Endothelial cell of umbilical vein (primary cell): ENCODE results near the gene WSB1. TPM values are rescaled to one million over a fixed set of nuclear protein-coding genes. Genes with fewer than 3 reads are reported as not detected.

ENCODE experiments used
- BruUV-seq: library from RNA; stranded (reverse); fragments of 400-500 nt; replicated peaks from 2 replicates; lab custom pipeline; 2021; lab: Mats Ljungman, UMichigan
- CTCF ChIA-PET: fragments of 300-600, 350-600 bp; sonication (Branson Sonifier 250); formaldehyde crosslinking; loops from one replicate; lab custom pipeline; 2021; ENCODE audit warnings: antibody characterized with exemption, inconsistent platforms; lab: Charles Lee
- POLR2A ChIA-PET: fragments of 300-600, 350-600 bp; sonication (Branson Sonifier 250); formaldehyde crosslinking; loops from one replicate; lab custom pipeline; 2021; ENCODE audit warnings: antibody characterized with exemption, inconsistent platforms; lab: Charles Lee
- DNase-seq: peaks from one replicate; pipeline ENCODE4 v3.0.0-alpha.2; 2011; ENCODE audit warnings: low read depth, low spot score
- FAIRE-seq: peaks from 2 replicates; lab custom pipeline; 2011; peaks lifted over from hg19 to GRCh38; lab: Jason Lieb, UNC
- H2AFZ ChIP-seq: 2 replicates; pipeline ENCODE4 v1.6.0; 2012; ENCODE audit warnings: low read depth, low read length, control low read depth, inconsistent platforms
- H3K27ac ChIP-seq: 2 replicates; pipeline ENCODE4 v1.5.1; 2011; ENCODE audit warnings: low read depth, mild to moderate bottlenecking, control low read depth, low read length, moderate library complexity; ENCODE audit not compliant: insufficient read depth
- H3K27me3 ChIP-seq, 2 experiments: 2 replicates each; pipeline versions ENCODE4 v1.6.0 to v1.6.1; 2011; ENCODE audit warnings: low read length in 2 of 2, mixed read lengths in 1 of 2; ENCODE audit not compliant: control insufficient read depth in 2 of 2, insufficient read depth in 2 of 2
- H3K36me3 ChIP-seq, 2 experiments: 2 replicates in 1 of 2; 3 replicates in 1 of 2; pipeline ENCODE4 v1.5.1; 2011; ENCODE audit warnings: low read length in 2 of 2, mild to moderate bottlenecking in 1 of 2, moderate library complexity in 1 of 2; ENCODE audit not compliant: control insufficient read depth in 2 of 2, insufficient read depth in 2 of 2; ENCODE audit errors: extremely low read depth in 1 of 2
- H3K4me1 ChIP-seq: 3 replicates; pipeline ENCODE4 v1.5.1; 2011; ENCODE audit warnings: mild to moderate bottlenecking, low read length; ENCODE audit not compliant: control insufficient read depth, insufficient read depth; ENCODE audit errors: extremely low read depth
- H3K4me2 ChIP-seq: 2 replicates; pipeline ENCODE4 v1.6.1; 2011; ENCODE audit warnings: low read length, control low read depth, mixed read lengths; ENCODE audit not compliant: insufficient read depth
- H3K4me3 ChIP-seq, 3 experiments: fragments of 200-600 bp in 1 of 3; sonication (generic), shearing (Covaris generic) in 1 of 3; replicated peaks in 1 of 3; 2 replicates each; pipeline ENCODE4 v1.5.1; 2011 to 2016; ENCODE audit warnings: control low read depth in 3 of 3, low read length in 3 of 3, mild to moderate bottlenecking in 2 of 3, inconsistent platforms in 1 of 3, low read depth in 1 of 3, moderate library complexity in 1 of 3; ENCODE audit not compliant: insufficient read depth in 1 of 3
- H3K79me2 ChIP-seq: 2 replicates; pipeline ENCODE4 v1.6.0; 2012; ENCODE audit warnings: low read length, inconsistent platforms; ENCODE audit not compliant: control insufficient read depth, insufficient read depth
- H3K9ac ChIP-seq: replicated peaks from 2 replicates; pipeline ENCODE3; 2011; ENCODE audit warnings: low read length, control low read depth; ENCODE audit not compliant: insufficient read depth; ENCODE audit errors: extremely low read depth
- H3K9me1 ChIP-seq: replicated peaks from 3 replicates; pipeline ENCODE4 v1.6.0; 2011; ENCODE audit warnings: mild to moderate bottlenecking, low read length; ENCODE audit not compliant: control insufficient read depth, insufficient read depth; ENCODE audit errors: extremely low read depth
- H3K9me3 ChIP-seq: replicated peaks from 2 replicates; pipeline ENCODE4 v1.5.1; 2012; ENCODE audit warnings: low read length, inconsistent platforms; ENCODE audit not compliant: control insufficient read depth, insufficient read depth
- H4K20me1 ChIP-seq: replicated peaks from 2 replicates; pipeline ENCODE3; 2011; ENCODE audit warnings: mild to moderate bottlenecking, low read length; ENCODE audit not compliant: control insufficient read depth, insufficient read depth; ENCODE audit errors: extremely low read depth
- EZH2 ChIP-seq: IDR thresholded peaks from 2 replicates; pipeline ENCODE4 v1.6.1; 2012; ENCODE audit warnings: borderline replicate concordance, low read depth, mild to moderate bottlenecking, moderate library complexity, low read length, inconsistent platforms; ENCODE audit not compliant: severe bottlenecking
- FOS ChIP-seq: IDR thresholded peaks from 2 replicates; pipeline ENCODE4 v1.6.1; 2011; ENCODE audit warnings: mild to moderate bottlenecking, low read length, moderate library complexity, borderline replicate concordance; ENCODE audit not compliant: insufficient read depth
- GATA2 ChIP-seq: IDR thresholded peaks from 2 replicates; pipeline ENCODE4 v1.7.0; 2011; ENCODE audit warnings: low read depth, mild to moderate bottlenecking, moderate library complexity, mixed read lengths, low read length; ENCODE audit not compliant: insufficient read length, insufficient read depth
- JUN ChIP-seq: IDR thresholded peaks from 2 replicates; pipeline ENCODE4 v1.6.1; 2011; ENCODE audit warnings: borderline replicate concordance, low read depth; ENCODE audit not compliant: insufficient read length, insufficient read depth
- MYC ChIP-seq: IDR thresholded peaks from one replicate; pipeline ENCODE4 v1.6.1; 2011; ENCODE audit warnings: mild to moderate bottlenecking, low read depth, low read length
- POLR2A ChIP-seq: IDR thresholded peaks from 2 replicates; pipeline ENCODE4 v1.6.1; 2012; ENCODE audit warnings: low read depth, mild to moderate bottlenecking, control low read depth, low read length
- POLR2AphosphoS5 ChIP-seq: IDR thresholded peaks from 2 replicates; pipeline ENCODE4 v1.6.1; 2012; ENCODE audit warnings: low read depth, mild to moderate bottlenecking, control low read depth, low read length, moderate library complexity; ENCODE audit not compliant: insufficient read depth
- dilution Hi-C: fragments of 300-500 bp; cut with MboI; formaldehyde crosslinking; loops from one replicate; pipeline ENCODE4 v1.15.0; 2019; ENCODE audit warnings: low sequenced_read_pairs; ENCODE audit not compliant: extremely low pct_ligation_motif_present
- intact Hi-C: fragments of 100-400 bp; cut with micrococcal nuclease; formaldehyde crosslinking; loops from one replicate; pipeline ENCODE4 v1.10.0; 2022
- polyA plus RNA-seq, 4 experiments: library from polyadenylated mRNA; depleted of rRNA in 3 of 4; stranded (reverse) in 3 of 4; unstranded in 1 of 4; fragments of >200 nt; gene quantifications; 2 replicates each; pipeline versions ENCODE4 v1.2.1 to v1.2.3, GENCODE V29; 2011 to 2012; ENCODE audit warnings: missing spikeins in 1 of 4
- total RNA-seq: library from RNA; stranded (reverse); gene quantifications from 2 replicates; pipeline ENCODE4 v1.2.3, GENCODE V29; 2021
- TF ChIP-seq, protein P1 (sequence below), 2 donors: IDR thresholded peaks; 1 replicate in 1 of 2; 2 replicates in 1 of 2; pipeline ENCODE4 v1.5.1; 2011; ENCODE audit warnings: low read length in 2 of 2, mild to moderate bottlenecking in 2 of 2, moderate library complexity in 2 of 2, control low read depth in 1 of 2, inconsistent platforms in 1 of 2, low read depth in 1 of 2; ENCODE audit not compliant: insufficient read depth in 1 of 2; ENCODE audit errors: extremely low read depth in 1 of 2
- TF ChIP-seq, protein P2 (sequence below): IDR thresholded peaks from 2 replicates; pipeline ENCODE4 v1.6.1; 2011; ENCODE audit not compliant: insufficient read depth, insufficient read length

The WSB1 gene
- total and polyA plus RNA-seq, 2 donors (not counting 3 experiments of a cell fraction or from before 2014, with no cell fraction given): 471 to 736 TPM

DNA sequence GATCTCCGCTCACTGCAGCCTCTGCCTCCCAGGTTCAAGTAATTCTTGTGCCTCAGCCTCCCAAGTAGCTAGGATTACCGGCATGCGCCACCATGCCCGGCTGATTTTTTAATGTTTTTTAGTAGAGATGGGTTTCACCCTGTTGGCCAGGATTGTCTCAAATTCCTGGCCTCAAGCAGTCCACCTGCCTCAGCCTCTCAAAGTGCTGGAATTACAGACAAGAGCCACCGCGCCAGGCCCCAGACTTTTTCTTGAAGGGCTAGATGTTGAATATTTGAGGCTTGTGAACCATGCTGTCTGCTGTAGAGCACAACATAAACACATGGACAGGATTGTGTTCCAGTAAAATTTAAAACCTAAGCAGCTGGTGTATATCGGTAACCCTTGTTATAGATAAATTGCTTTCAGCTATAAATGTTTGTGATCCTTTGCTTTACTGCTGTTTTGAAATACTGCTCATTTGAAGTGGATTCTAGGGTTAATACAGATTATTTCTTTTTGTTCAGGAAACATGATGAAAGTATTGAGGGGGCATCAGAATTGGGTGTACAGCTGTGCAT, 12.4 kb downstream of the WSB1 start:
- dilution Hi-C loops: no loop called here
- H4K20me1 ChIP-seq: peaks cover 22% of the 10 kb centered on the region
- no peaks in the 10 kb centered on the region for H3K9me3 ChIP-seq
- POLR2A ChIA-PET: no interaction called here
- no peak overlapping the region for H2AFZ ChIP-seq
- CTCF ChIA-PET: interaction anchor here (0.7 to 5.2 kb wide), 6 partner anchors 10 to 294 kb away, joined by 3 to 35 read pairs (median 3); no protein-coding TSS in a partner anchor
- no peaks in the 10 kb centered on the region for H3K27me3 ChIP-seq
- DNase-seq (no peak), FAIRE-seq (no peak)
- no TSS peak for BruUV-seq
- H3K9ac ChIP-seq: no peak overlapping the region
- TF ChIP-seq POLR2A: no peak
- TF ChIP-seq POLR2AphosphoS5: no peak
- no peak for TF ChIP-seq GATA2
- no peak for TF ChIP-seq JUN
- no peak for TF ChIP-seq EZH2
- no peak for TF ChIP-seq FOS
- TF ChIP-seq MYC: no peak
- TF ChIP-seq, protein P1, sequence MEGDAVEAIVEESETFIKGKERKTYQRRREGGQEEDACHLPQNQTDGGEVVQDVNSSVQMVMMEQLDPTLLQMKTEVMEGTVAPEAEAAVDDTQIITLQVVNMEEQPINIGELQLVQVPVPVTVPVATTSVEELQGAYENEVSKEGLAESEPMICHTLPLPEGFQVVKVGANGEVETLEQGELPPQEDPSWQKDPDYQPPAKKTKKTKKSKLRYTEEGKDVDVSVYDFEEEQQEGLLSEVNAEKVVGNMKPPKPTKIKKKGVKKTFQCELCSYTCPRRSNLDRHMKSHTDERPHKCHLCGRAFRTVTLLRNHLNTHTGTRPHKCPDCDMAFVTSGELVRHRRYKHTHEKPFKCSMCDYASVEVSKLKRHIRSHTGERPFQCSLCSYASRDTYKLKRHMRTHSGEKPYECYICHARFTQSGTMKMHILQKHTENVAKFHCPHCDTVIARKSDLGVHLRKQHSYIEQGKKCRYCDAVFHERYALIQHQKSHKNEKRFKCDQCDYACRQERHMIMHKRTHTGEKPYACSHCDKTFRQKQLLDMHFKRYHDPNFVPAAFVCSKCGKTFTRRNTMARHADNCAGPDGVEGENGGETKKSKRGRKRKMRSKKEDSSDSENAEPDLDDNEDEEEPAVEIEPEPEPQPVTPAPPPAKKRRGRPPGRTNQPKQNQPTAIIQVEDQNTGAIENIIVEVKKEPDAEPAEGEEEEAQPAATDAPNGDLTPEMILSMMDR (IDR thresholded peaks at IDR 0.05; ENCODE audit: extremely low read depth in 1 of 2, insufficient read depth in 1 of 2, low read depth in 1 of 2, low read length in 2 of 2): no peak
- TF ChIP-seq, protein P2, sequence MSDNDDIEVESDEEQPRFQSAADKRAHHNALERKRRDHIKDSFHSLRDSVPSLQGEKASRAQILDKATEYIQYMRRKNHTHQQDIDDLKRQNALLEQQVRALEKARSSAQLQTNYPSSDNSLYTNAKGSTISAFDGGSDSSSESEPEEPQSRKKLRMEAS: no peak
- no peak overlapping the region for H3K4me3 ChIP-seq
- H3K36me3 ChIP-seq: peaks cover 31 to 60% of the 10 kb centered on the region in 2 experiments
- no peaks in the 10 kb centered on the region for H3K9me1 ChIP-seq
- H3K4me1 ChIP-seq: peaks cover 4% of the 10 kb centered on the region
- intact Hi-C loops: no loop called here
- no peak overlapping the region for H3K27ac ChIP-seq
- peaks cover 66% of the 10 kb centered on the region for H3K79me2 ChIP-seq
- H3K4me2 ChIP-seq: no peak overlapping the region
